GM19455 (cell line): ENCODE data around the gene RNGTT.

Experiments
- ATAC-seq: cut with Tn5 transposase; IDR thresholded peaks from one replicate; pipeline ENCODE4 v1.9.1; 2021; ENCODE audit not compliant: unreplicated experiment

Gene RNGTT

DNA sequence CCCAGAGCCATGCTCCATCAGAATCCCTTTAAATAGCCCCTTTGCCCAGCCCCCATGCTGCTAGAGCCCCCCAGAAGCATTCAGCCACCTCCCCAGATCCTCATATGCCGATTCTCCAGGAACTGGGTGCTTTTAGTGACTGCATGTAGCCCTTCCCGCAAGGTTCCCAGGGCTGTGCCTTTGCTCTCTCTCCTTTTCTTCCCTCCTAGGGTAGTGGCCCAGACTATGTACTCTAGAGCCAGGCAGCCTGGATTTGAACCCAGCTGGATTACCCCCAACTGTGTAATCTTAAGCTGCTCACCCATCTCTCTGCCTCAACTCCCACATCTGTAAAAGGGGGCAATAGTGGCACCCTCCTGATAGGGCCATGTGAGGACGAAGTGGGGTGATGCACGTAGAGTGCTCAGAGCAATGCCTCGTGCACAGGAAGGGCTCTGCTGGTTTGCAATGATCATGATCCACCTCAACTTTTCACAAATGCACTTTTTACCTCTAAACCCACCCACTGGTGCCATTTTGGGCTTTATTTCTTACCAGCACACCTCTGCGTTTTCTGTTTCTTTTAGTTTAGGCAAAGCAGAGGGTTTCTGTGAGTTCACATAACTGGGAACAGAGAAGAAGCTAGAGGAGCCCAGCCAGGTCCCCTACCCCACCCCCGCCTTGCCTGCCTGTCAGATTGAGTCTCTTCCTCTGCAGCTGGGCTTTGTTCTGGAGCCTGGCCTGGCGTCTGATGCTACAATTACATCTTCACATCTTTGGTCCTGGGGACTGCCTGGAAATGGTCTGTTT is 396.5 kb downstream of the RNGTT start:
- ATAC-seq, result no peak

DNA sequence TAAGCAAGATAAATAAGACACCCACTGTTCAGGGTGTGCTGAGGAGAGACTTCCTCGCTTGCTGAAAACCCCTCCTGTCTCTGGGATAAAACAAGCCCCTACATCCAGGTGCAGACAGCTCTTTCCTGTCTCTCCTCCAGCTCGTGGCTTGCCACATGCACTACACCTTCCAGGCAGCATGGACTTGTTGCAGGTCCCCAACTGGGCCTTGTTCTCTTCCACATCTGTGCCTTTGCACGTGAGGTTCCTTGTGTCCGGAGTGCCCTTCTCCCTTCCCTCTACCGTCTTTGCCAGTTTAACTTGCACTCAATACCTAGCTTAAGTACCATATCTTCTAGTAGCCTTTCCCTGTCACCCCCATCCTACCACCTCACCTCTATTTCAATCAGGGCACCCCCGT is 397.6 kb downstream of the RNGTT start:
- no peak for ATAC-seq

DNA sequence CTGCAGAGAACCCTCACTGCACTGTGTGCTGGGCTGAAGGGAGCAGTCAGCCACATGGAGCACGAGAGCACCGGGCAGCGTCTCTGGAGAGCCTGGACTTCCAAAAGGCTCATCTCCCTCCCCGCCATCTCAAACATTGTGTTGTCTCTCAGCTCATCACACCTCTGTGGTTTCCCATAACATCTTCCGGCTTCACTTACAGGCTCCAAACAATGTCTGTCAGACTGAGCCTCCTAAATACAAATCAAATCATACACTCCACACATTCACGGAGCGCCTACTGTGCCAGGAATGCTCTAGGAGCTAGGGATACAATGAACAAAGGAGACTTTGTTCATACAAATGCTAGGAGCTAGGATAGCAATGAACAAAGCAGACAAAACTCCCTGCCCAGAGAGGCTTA is 398.0 kb downstream of the RNGTT start:
- ATAC-seq, result no peak

DNA sequence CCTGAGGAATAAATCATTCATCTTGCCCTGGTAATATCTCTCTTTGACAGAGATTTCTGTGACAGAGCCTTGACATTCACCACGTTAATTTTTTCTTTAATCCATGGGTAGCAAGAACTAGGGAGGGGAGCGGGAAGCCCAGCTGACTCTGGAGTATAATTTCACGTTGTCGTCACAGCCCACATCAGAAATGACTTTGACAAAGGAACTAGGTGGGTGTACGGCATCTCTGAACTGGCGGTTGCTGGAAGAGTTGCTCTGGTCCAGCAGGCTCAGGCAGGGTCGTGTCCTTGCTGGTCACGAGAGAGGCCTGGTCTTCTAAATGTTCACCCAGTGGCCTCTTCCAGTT is 400.2 kb downstream of the RNGTT start:
- ATAC-seq, result no peak

DNA sequence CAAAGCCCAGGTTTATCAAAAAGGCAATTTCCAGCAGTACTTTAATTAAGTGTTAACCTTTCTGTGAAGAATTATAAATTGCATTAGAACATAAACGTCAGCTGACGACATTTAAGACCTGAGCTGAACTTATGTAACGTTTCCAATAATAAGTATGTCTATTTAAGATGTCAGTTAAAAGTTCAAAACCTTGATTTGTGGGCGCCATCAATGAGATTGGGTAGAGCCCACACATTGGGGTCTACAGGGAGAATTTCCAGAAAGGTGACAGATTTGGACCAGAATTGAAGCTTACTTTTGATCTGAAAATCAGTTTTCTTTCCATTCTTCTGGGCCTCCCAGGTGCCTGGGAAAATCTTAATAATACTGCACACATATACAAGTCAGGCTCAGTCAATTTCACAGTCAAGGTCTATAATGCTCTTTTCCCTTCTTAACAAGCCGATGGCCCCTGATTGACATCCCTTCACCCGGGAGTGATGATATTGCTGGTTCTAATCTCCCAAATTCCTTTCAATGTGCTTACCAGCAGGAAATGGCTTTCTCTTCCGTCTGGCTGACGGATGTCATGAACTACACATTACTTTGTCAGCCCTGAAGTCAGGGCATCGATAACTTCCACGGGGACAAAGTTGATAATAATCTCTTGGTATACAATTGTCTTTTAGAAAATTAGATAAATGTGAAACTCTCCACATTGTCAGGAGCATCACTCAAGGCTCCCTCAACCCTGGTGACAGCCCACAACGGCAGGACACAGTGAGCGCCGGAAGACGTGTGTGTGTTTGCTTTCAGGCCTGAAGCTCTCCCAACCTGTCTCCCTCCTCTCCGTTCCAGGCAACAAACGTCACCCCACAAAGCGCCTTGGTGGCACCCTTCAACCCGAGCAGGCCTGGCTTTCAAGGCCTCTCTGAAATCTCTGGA is 400.8 kb downstream of the RNGTT start:
- no peak for ATAC-seq

DNA sequence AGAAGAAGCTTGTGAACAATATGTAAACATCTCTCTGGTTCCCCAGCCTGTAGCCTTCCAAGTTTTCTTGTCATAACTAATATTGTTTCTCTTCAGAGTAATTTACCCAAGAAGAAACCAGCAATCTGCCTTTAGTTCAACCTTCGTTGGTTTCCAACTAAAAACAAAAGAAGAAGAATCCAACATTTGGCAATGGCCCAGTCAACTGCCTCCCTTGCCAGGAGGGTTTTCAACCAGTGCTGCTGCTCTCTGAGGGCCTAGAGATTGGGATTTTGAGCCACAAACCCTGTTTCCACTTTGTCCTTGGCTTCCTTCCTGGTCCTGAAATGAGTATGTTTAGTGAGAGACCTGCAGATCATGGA is 401.5 kb downstream of the RNGTT start:
- ATAC-seq, result no peak

DNA sequence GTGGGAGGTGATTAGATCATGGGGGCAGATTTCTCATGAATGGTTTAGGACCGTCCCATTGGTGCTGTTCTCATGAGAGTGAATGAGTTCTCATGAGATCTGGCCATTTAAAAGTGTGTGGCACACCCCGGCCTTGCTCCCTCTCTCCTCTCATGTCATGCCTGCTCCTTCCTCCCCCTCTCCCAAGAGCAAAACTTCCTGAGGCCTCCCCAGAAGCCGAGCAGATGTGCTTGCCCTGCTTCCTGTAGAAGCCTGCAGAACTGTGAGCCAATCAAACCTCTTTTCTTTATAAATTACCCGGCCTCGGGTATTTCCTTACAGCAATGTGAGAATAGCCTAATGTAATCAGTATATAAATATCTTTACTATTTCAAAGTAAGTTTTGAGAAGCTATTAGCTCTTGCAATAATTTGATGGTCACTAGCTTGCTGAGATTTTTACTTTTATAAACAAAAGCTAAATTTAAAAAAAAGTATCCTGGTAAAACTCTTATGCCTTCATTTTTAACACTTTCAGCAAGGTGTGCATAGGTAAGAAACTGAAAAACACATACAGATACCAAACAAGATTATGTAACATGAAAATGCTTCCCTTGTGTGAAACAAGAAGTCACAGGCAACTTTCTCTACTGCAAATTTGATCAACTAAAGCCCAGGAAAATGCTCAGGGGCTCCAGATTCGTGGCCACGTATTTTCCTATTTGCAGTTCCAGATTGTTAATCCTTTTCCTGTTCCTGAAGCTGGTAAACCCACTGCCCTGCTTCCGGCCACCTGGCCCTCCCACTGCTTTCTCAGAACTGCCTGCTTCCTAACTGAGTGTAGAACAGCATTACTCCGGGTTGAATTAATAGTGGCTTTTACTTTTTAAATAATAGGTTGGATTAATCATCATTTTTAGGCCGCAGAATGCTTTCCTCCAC is 402.1 kb downstream of the RNGTT start:
- no peak for ATAC-seq
